COLO668 (cell line): ENCODE measurements around the gene PPP1R14B.

Experiments used
- DNase-seq: peaks from one replicate; lab custom pipeline; 2025; ENCODE audit not compliant: unreplicated experiment; lab: John Stamatoyannopoulos, UW

PPP1R14B gene

DNA sequence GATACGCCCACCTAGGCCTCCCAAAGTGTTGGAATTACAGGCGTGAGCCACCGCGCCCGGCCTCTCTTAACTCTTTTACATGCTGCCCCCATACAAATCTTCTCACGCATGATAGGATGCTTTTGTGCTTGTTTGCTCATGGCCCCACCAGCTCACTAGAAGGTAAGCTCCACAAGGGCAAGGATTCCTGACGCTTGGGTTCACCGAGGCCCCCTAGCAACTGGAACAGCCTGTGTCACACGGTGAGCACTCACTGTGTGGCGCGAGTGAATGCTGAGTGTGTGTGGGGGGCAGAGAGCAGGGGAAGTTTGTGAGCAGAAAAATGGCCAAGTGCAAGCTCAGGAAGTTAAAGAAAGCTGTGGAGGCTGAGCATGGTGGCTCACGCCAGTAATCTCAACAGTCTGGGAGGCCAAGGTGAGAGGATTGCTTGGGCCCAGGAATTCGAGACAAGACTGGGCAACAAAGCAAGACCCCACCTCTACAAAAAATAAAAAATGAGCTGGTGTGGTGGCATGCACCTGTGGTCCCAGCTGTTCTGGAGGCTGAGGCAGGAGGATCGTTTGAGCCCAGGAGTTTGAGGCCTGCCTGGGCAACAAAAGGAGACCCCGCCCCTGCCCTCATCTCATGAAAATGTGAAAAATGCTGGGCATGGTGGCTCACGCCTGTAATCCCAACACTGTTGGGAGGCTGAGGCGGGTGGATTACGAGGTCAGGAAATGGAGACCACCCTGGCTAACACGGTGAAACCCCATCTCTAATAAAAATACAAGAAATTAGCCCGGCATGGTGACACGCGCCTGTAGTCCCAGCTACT, 35.4 kb upstream of the PPP1R14B start:
- no peak for DNase-seq

DNA sequence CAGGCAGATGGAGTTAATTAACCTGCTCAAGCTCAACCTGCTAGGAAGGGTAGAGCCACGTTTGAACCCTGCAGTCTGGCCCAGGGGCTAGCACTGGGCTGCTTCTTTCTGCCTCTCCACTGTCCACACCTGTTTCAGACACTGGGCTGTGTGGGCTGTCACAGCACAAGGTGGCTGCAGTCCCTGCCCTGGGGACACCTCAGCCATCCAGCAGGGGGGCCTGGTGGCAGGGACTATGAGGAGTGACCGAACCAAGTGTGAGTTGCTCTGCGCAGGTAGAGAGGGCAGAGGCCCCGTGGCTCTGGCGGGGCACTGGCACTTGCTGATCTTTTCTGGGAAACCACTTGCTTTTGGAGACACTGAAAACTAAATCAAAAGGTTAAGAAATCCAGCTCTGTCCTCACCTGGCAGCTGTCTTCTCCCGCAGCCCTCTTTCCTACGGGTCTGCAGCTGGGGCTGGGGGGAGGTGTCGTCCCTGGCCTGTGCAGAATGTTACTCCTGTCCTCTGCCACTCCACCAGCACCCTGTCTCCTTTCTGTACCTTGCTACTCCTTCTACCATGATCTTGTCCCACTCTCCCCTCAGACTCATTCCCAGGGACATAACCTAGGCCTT, 31.9 kb upstream of the PPP1R14B start:
- DNase-seq, result no peak

DNA sequence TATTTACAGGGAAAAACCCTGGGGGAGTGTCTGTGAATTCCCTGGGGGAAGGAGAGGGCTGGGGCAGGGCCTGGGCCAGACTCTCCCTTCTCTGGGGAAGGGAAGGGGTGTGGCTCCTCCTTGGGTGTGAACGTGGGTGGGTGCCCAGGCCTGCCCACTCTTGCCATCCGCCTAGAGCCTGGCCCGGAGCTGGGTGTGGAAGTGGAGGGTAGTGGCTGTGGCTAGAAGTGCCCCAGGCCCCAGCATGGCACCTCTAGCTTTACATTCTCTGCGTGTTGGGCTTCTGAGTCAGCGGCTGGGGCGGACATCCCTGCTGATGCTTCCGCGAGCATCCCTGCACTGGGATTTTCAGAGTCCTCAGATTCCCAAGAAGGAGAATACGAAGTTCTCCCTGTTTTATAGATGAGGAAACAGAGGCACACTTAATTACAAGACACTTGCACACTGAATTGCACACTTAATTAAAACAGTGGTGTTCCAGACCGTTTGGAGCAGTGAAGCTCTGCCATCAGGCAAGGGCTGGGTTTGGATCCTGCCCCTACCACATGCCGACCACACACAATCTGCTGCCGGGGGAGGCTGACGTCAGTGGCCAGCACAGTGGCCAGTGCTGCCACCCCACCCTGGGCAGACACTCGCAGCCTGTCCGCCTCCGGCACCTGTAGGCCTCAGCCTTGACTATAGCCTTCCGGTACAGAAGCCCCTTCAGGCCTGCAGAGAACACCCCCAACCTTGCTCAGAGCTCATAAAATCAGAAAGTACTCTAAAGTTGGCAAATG, 30.1 kb upstream of the PPP1R14B start:
- no peak for DNase-seq

DNA sequence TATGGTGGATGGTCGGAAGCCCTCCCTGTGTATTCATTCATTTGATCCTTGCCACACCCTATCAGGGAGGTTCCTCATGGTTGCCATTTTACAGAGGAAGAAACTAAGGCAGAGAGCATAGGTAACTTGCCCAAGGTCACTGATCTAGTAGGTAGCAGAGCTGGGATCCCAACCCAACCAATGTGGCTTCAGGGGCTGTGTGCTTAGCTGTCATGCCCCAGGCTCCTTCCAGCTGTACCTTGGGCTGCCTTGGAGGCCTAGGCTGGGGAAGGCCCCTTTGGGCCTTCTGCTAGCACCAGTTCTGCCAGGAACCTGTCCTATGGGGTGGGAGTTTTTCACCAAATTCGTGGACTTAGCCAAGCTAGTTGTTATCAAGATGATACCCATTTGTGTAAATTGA, 29.1 kb upstream of the PPP1R14B start:
- no peak for DNase-seq

DNA sequence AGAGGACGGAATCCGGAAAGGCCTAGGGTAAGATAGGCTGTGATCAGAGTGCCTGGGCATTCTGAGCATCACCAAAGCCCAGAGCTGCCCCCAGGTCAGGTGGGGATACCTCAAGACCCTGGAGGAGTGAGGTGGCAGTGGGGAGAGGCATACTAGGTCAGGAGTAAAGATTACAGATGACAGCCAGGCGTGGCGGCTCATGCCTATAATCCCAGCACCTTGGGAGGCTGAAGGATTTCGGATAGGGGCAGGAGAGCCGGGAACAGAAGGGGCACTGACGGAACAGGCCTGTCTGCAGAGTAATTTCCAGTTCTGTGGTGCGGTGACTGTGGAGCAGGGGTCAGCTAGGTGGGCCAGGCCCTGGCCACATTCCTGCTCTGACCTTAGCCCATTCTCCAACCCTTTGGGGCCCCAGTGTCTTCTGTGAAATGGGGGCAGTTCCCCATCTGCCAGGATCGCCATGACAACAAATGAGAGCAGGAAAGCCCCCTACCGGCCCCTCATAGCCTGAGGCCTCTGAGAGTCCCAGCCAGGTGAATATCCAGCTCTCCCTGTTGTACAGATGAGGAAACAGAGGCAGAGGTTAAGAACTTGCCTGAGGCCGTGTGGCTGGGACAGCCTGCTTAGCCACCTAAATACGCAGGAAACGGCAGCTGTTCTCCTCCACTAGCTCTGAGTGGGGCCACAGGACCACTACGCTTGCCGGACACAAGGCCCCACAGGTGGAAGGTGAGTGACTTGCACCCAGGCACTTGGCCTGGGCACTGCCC, 28.5 kb upstream of the PPP1R14B start:
- no peak for DNase-seq

DNA sequence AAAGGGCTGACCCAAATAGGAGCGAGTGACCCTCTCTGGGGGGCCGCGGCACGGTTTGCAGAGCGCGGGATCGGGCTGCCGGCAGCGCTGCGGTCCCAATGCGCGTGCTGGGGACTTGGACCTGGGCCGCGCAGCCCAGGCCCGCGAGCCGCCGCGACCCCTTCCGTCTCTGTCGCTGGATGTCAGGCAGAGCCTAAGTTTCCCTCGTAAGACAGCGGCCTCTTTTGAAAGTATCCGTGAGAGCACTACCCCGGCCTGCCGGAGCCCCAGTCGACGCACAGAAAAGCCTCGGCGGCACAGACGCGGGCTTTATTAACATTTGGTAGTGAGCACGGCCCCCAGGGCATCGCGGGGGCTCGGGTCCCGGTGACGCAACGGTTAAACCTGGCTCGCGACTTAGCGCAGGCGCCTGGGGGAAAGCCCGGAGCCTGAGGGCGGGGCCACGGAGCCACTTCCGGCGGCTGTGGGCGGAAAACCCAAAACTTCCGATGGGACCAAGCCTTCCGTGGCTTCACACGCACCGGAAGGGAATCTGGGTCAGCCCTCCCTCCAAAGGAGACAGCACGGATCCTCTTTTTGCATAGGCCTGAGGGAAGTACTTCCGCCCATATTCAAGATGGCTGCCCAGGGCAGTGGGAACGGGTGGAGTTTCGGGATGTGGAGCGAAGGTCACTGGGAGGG, 22.9 kb upstream of the PPP1R14B start:
- peak; percentile 97 for DNase-seq

DNA sequence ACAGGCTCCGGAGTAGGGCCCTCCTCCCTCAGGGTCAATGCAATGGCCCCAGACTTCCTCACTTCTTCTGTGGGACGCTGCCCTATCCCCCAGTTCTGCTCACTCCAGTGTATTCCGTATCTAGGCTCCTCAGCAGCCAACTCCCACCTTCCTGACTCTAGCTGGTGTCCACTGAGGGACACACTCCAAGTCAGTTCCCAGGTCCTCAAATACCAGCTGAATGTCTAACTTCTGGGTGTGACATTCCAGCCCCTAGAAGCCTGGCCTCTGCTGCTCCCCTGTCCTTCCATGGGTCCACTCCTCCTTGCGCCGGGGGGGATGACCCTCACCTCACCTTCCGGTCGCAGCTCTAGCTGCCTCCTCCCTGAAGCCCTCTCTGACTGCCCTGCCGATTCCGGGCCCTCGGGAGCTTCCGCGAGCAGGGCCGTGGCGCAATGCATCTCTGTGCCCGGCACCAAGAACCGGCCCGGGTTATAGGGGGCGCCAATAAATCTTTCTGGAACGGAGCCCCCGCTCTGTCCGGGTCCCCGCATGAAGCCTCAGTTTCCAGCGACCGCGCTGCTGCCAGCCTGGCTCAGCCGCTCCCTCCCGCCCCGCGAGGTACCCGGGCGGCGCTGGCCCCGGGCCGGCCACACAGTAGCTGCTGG, 22.3 kb upstream of the PPP1R14B start:
- peak; percentile 56 for DNase-seq

DNA sequence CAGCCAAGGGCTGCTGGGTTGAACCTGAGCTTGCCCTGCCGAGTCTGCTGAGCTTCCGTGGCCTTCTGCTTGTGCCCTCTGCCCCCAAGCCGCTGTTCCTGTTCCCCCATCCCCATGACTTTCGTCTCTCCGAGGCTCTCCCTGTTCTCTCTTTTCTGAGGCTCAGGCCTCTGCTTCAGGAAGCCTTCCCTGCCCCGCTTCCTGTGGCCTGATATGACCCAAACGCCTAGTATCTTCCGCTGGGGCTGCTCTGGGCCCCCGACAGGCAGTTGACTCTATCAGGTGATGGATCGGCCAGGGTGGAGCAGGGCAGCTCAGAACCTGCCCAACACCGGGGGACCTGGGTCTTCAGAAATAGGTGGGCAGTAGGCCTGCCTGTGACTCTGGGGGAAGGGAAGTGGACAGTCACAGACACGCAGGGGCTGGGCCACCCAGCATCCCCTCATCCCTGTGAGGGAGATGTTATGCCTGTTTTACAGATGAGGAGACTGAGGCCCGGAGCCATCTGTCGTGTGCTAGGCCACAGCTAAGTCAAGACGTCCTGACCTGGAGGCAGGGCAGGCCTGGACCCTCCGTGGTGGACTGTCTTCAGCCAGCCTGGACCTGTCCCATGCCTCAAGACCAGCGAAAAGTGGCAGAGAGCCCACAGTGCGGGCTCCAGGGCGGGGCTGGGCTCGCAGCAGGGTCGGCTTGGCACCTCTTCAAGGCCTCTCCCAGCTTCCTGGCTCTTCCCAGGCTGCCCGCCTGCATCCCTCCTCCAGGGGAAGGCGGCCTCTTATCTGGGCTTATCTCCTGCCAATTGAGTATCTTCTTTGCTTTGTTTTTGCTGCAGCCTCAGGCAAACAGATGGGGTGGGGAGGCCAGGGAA, 21.5 kb upstream of the PPP1R14B start:
- peak; percentile 16 for DNase-seq

DNA sequence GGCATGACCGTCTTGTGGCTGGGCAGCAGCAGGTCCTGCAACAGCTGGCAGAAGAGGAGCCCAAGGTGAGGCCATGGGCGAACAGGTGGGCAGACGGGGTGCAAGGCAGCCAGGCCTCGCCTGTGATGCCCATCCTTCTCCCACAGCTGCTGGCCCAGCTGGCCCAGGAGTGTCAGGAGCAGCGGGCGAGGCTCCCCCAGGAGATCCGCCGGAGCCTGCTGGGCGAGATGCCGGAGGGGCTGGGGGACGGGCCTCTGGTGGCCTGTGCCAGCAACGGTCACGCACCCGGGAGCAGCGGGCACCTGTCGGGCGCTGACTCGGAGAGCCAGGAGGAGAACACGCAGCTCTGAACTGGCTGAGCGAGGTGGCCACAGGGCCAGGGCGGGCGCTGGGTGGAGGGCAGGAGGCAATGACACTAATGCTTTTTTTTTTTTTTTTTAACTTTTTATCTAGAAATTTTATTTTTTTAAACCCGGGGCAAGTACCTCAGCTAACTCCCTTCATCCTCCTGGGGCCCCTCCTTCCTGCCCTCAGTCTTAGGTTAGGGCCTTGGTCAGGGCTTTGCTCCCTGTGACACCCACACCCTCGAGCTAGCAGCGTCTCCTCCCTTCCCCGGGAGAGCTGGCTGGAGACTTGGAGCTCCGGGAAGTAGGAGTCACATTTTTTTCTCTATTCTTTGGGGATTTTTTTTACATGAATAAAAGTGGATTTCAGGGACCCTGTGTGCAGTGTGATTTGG, 20.6 kb upstream of the PPP1R14B start:
- DNase-seq, result peak; percentile 29

DNA sequence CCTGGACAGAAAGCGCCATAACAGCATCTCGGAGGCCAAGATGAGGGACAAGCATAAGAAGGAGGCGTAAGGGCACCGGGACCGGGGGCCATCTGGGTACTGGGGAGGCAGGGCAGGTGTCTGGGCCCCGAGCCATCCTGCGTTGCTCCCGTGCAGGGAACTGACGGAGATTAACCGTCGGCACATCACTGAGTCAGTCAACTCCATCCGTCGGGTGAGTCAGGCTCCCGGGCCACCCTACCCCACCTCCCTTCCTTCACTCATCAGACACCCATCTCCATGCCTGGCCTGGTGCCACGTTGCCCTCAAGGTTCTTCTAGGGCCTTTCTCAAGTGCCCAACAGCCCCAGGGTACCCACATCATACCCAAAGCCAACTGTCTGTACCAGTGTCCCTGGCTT, 19.6 kb upstream of the PPP1R14B start:
- no peak for DNase-seq

DNA sequence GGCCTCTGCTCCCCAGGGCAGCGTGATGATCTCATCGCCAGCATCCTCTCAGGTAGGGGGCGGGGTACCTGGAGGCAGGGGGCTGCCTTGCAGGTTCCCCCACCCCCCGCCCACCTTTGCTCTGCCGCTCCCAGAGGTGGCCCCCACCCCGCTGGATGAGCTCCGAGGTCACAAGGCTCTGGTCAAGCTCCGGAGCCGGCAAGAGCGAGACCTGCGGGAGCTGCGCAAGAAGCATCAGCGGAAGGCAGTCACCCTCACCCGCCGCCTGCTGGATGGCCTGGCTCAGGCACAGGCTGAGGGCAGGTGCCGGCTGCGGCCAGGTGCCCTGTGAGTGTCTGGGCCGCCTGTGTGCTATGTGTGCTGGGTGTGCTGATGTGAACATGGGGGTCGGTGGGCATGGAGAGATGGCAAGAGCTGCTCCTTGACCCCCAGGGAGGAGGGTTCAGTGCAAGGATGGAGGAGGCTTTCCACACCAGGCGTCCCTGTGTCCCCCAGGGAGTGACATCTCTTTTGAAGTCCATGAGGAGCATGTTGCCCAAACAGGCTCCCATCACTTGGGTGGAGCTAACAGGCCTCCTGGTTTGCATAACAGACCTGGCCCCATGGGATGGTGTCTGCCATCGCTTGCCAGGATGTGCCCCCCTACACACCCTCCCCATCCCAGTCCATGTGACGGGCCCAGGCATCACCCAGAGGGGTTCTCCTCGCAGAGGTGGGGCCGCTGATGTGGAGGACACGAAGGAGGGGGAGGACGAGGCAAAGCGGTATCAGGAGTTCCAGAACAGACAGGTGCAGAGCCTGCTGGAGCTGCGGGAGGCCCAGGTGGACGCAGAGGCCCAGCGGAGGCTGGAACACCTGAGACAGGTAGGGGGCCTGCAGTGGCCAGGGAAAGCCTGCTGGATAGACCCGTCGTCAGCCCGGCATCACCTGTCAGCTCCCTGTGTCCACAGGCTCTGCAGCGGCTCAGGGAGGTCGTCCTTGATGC, 18.7 kb upstream of the PPP1R14B start:
- DNase-seq, result no peak

DNA sequence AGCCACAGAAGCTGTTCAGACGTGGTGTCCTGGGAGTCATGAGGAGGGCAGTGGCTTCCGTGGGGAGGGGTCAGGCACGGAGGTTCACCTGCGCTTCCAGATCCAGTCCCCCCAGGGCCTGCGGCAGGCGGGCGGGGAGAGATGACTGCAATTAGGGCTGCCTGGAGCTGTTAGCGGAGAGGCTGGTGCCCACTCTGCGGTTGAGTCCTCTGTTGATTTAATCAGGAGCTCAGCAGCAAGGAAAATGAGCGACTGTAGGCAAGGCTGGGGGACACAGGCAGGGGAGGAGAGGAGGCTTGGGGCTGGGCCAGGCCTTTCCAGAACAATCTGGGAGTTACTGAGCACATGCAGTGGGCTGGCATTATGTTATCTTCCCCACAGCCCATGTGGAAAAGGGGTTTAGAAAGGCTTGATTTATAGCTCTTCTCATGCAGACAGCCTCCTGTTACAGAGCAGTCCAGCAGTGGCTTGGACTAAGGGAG, 17.7 kb upstream of the PPP1R14B start:
- DNase-seq, result no peak

DNA sequence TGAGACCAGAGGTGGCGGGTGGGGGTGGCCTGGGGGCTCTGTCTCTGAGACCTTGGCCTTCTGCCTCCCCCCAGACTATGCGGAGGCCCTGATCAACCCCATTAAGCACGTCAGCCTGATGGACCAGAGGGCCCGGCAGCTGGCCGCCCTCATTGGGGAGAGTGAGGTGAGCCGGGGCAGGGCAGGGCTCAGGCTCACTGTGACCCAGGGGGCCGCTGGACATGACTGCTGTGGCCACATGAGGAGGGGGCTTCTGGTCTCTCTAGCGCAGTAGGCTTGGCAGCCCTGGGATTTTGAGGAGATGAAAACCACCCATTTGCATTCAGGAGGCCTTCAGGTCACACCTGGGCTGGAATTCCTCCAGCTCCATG, 17.2 kb upstream of the PPP1R14B start:
- no peak for DNase-seq

DNA sequence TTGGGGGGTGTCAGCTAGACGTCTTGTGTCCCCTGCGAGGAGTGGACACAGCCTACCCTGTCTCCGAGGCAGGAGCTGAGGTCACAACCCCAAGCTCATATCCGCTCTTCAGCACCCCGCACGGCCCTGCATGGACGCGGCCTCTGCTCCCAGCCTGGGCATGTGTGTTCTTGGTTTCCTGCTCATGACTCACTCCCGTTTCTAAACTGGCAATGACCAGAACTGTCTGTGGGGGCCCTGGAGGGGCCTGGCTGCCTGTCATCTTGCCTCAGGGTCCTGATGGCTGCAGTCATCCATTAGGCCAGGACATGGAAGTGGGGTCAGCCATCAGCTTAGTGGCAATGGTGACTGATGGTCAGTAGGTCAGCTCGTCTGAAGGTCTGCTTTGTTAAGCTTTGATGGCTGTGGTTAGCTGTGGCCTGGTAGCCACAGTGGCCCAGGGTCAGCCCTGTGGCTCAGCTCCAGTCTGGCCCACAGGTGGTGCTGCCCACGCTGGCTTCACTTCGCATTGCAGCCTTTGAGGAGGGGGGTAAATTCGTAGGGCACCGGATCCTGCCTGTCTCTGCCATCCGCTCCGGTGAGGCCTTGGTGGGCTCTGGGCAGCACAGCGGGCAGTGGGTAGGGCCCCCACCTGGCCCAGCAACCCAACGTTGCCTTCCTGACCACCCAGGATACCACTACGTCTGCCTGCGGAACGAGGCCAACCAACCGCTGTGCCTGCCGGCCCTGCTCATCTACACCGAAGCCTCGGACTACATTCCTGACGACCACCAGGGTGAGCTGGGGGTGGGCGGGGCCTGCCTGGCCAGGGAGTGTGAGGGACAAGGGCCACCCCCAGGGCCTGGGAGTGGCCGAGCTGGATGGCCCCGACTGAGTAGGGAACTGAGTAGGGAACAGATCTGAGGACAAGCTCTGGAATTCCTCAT, 16.5 kb upstream of the PPP1R14B start:
- DNase-seq, result no peak

DNA sequence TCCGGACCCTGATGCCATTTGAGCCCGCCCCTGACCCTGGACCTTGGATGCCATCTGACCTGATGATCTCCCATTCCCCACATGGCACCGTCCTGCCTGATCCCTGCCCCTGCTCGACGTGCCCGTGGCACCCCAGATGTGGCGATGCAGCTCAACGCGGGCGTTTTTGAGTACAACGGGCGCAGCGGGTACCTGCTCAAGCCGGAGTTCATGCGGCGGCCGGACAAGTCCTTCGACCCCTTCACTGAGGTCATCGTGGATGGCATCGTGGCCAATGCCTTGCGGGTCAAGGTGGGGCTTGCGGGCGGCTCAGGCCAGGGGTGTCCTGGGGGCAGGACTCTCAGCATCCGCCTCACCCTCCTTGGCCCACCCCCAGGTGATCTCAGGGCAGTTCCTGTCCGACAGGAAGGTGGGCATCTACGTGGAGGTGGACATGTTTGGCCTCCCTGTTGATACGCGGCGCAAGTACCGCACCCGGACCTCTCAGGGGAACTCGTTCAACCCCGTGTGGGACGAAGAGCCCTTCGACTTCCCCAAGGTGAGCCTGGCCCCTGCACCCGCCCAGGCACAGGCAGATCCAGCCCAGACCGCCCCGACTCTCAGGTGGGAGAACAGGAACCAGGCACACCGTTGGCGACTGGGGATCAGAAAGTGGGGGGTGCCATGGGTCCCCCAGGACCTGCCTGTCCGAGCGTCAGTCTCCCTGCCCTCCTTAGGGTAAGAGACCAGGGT, 15.7 kb upstream of the PPP1R14B start:
- no peak for DNase-seq
